ENCODE results near the gene ABHD14A. TPM values are rescaled to one million over a fixed set of nuclear protein-coding genes. Genes with fewer than 3 reads are reported as not detected.

Gene ABHD14A
- total and polyA plus RNA-seq, 2 of the 4 experiments (the other 2 are of a cell fraction): 3.4 to 10.0 TPM

- Histone ChIP-seq H4K91ac (ENCODE audit: insufficient read depth, low read depth, low read length) (no peak overlapping the region), H2AK5ac (ENCODE audit: low read depth, low read length) (0 out of 2 replicates have a peak overlapping the region, but pooled peaks have one; percentile 2), H3K18ac (ENCODE audit: low read depth, low read length) (no peak overlapping the region), H4K8ac (ENCODE audit: low read depth in 2 of 2, low read length in 2 of 2) (no peak overlapping the region), H2BK120ac (ENCODE audit: low read depth, low read length) (no peak overlapping the region), H3K4me1 (ENCODE audit: control insufficient read depth, insufficient read depth, low read length) (peaks cover 13% of the 10 kb centered on the region), H3K4ac (ENCODE audit: low read depth, low read length) (0 out of 2 replicates have a peak overlapping the region, but pooled peaks have one; percentile 0), H2BK20ac (ENCODE audit: low read depth, low read length) (no peak overlapping the region), H3K4me2 (ENCODE audit: low read depth, low read length) (peak overlapping the region; percentile 98), H3K79me1 (ENCODE audit: low read depth in 1 of 2, low read length in 2 of 2) (peaks cover 21 to 41% of the 10 kb centered on the region in 2 experiments; a peak in 3 of 4 replicates), H4K20me1 (ENCODE audit: insufficient read depth, low read length) (peaks cover 9% of the 10 kb centered on the region), H2AK9ac (replicated peaks; ENCODE audit: low read depth, low read length, poor library complexity) (peak overlapping the region; percentile 96), H2AFZ (replicated peaks; ENCODE audit: low read length, poor library complexity) (peak overlapping the region; percentile 94), H3K9ac (ENCODE audit: low read depth, low read length) (peak overlapping the region; percentile 59), H2BK15ac (ENCODE audit: low read depth, low read length) (no peak overlapping the region), H3K9me1 (ENCODE audit: insufficient read depth, low read length) (peaks cover 12% of the 10 kb centered on the region), H4K5ac (ENCODE audit: low read depth, low read length) (no peak overlapping the region), H3K56ac (ENCODE audit: extremely low read depth, insufficient read depth, low read length) (no peak overlapping the region), H3K9me3 (ENCODE audit: control insufficient read depth, insufficient read depth, low read length) (no peaks in the 10 kb centered on the region), H3K4me3 (ENCODE audit: insufficient read depth, low read depth, low read length) (peak overlapping the region; percentile 49), H2BK5ac (ENCODE audit: low read depth, low read length, poor library complexity, severe bottlenecking) (no peak overlapping the region), H3K23ac (ENCODE audit: low read depth, low read length) (peak overlapping the region; percentile 54; the same call in 1 of the 2 replicates), H3K27ac (ENCODE audit: insufficient read depth, low read length) (peak overlapping the region; percentile 32; the same call in 1 of the 2 replicates), H3K27me3 (ENCODE audit: control insufficient read depth, insufficient read depth, low read length) (no peaks in the 10 kb centered on the region), H3K36me3 (ENCODE audit: control insufficient read depth, insufficient read depth, low read length) (peaks cover 18% of the 10 kb centered on the region), H3K14ac (replicated peaks; ENCODE audit: low read depth, low read length) (no peak overlapping the region; the same call in 1 of the 2 replicates)
- POLR2A ChIA-PET (ENCODE audit: unreplicated experiment): interaction anchor here (0.6 kb wide), 2 partner anchors 12 to 1372 kb away, joined by 3 to 5 read pairs; partner anchors contain the start of gene HEMK1
- DNase-seq: no peak
- no TSS peak for BruUV-seq (replicated peaks)
- no peak for TF ChIP-seq CEBPB (IDR thresholded peaks at IDR 0.05; ENCODE audit: low read depth, low read length)
- no peak for TF ChIP-seq CTCF (conservative IDR thresholded peaks at IDR 0.05; ENCODE audit: low read depth, low read length)
- intact Hi-C loops (cut with micrococcal nuclease) (loop anchor here (5.0 kb wide), 1 partner anchor 201 kb away; no protein-coding TSS in a partner anchor), dilution Hi-C loops (cut with HindIII; ENCODE audit: low sequenced_read_pairs, unreplicated experiment) (no loop called here), in situ Hi-C loops (cut with MboI; ENCODE audit: low sequenced_read_pairs) (loop anchor here (25.0 kb wide), 1 partner anchor 554 kb away; the partner anchor contains the start of genes MANF and RBM15B)
- CTCF ChIA-PET: interaction anchor here (0.6 to 1.1 kb wide), 5 partner anchors 10 to 63 kb away, joined by 3 to 6 read pairs (median 4); no protein-coding TSS in a partner anchor
- ATAC-seq (ENCODE audit: low read depth): peak; percentile 2
- 1% methylated on average over 15 of the region's 20 CpGs; no CpG with 5 or more reads in 1 of the 2 experiments for WGBS, 2 experiments (ENCODE audit: extremely low coverage in 2 of 2, insufficient read length in 1 of 2)
Measured at GRCh38 chr3:51941463-51941797, 33.4 kb upstream of the ABHD14A start.
